Vagina (tissue), 2 donors: ENCODE measurements around the gene ABCC8.

ENCODE experiments used
- CTCF ChIP-seq, 3 experiments: fragments of 450-650 bp in 2 of 3; fragments of 200-600 bp in 1 of 3; sonication (generic) in 1 of 3; IDR thresholded peaks; one replicate each; pipeline ENCODE4 v1.5.1; 2017 to 2019; ENCODE audit warnings: antibody characterized with exemption in 3 of 3, mild to moderate bottlenecking in 2 of 3, moderate library complexity in 2 of 3
- POLR2AphosphoS5 ChIP-seq, 2 donors: sonication (generic); formaldehyde crosslinking; IDR thresholded peaks; one replicate each; pipeline ENCODE4 v1.9.0; 2017; ENCODE audit warnings: antibody characterized with exemption in 2 of 2, mild to moderate bottlenecking in 2 of 2, low read depth in 1 of 2; ENCODE audit not compliant: insufficient read depth in 1 of 2

GRCh38 chr11:17457396-17458173 is 19.1 kb downstream of the ABCC8 start:
- TF ChIP-seq CTCF (IDR thresholded peaks at IDR 0.05) (no peak), POLR2AphosphoS5 (IDR thresholded peaks at IDR 0.05; ENCODE audit: insufficient read depth in 1 of 2, low read depth in 1 of 2) (no peak)
